CD4-positive, CD25-positive, alpha-beta regulatory T cell (primary cell): Measurements from ENCODE around the gene PEAK1. TPM values are rescaled to one million over a fixed set of nuclear protein-coding genes. Genes with fewer than 3 reads are reported as not detected.

Source experiments
- ATAC-seq, 2 donors: fragments of 150-1000 bp; cut with Tn5 transposase; one replicate each; pipeline ENCODE4 v1.10.0; 2021; ENCODE audit warnings: low read depth in 2 of 2, moderate number of reproducible peaks in 2 of 2, moderate library complexity in 1 of 2
- DNase-seq, 3 donors: peaks; one replicate each; pipeline versions ENCODE4 v3.0.0 to v3.0.0-alpha.2; 2012 to 2022; ENCODE audit warnings: mixed read lengths in 1 of 3
- H3K27ac ChIP-seq: one replicate; pipeline ENCODE4 v1.7.0; 2013; ENCODE audit warnings: mild to moderate bottlenecking, low read length; ENCODE audit not compliant: insufficient read depth, poor library complexity, severe bottlenecking
- H3K27me3 ChIP-seq: one replicate; pipeline ENCODE4 v1.7.0; 2013; ENCODE audit warnings: low read length; ENCODE audit not compliant: control insufficient read depth, insufficient read depth
- H3K36me3 ChIP-seq: one replicate; pipeline ENCODE4 v1.7.0; 2013; ENCODE audit warnings: mild to moderate bottlenecking, low read length, moderate library complexity; ENCODE audit not compliant: control insufficient read depth, insufficient read depth
- H3K4me1 ChIP-seq: 2 replicates; pipeline ENCODE4 v1.7.0; 2013; ENCODE audit warnings: mild to moderate bottlenecking, low read length; ENCODE audit not compliant: insufficient read depth, control insufficient read depth, poor library complexity, severe bottlenecking
- H3K4me3 ChIP-seq: one replicate; pipeline ENCODE4 v1.7.0; 2013; ENCODE audit warnings: low read depth, mild to moderate bottlenecking, low read length, moderate library complexity
- H3K9me3 ChIP-seq, 2 experiments: 1 replicate in 1 of 2; 2 replicates in 1 of 2; pipeline ENCODE4 v1.7.0; 2013; ENCODE audit warnings: low read length in 2 of 2, mild to moderate bottlenecking in 1 of 2, moderate library complexity in 1 of 2; ENCODE audit not compliant: control insufficient read depth in 2 of 2
- H3K27ac Mint-ChIP-seq, 3 donors: one replicate each; pipeline ENCODE4 v1.8.0; 2020 to 2022; ENCODE audit warnings: mild to moderate bottlenecking in 3 of 3, mixed read lengths in 3 of 3, moderate library complexity in 2 of 3
- H3K27me3 Mint-ChIP-seq: one replicate; pipeline ENCODE4 v1.8.0; 2022; ENCODE audit warnings: mild to moderate bottlenecking, mixed read lengths
- H3K36me3 Mint-ChIP-seq: one replicate; pipeline ENCODE4 v1.8.0; 2020; ENCODE audit warnings: mixed read lengths
- H3K4me1 Mint-ChIP-seq, 4 donors: one replicate each; pipeline ENCODE4 v1.8.0; 2020 to 2022; ENCODE audit warnings: mixed read lengths in 4 of 4, mild to moderate bottlenecking in 1 of 4
- H3K4me3 Mint-ChIP-seq, 4 donors: one replicate each; pipeline ENCODE4 v1.8.0; 2020 to 2022; ENCODE audit warnings: mild to moderate bottlenecking in 4 of 4, mixed read lengths in 4 of 4, moderate library complexity in 3 of 4
- H3K9me3 Mint-ChIP-seq, 7 donors: one replicate each; pipeline ENCODE4 v1.8.0; 2020 to 2022; ENCODE audit warnings: mixed read lengths in 7 of 7, mild to moderate bottlenecking in 3 of 7, moderate library complexity in 2 of 7
- polyA plus RNA-seq, 4 donors: library from polyadenylated mRNA; unstranded; fragments of 300-500 nt; fragmentation: Illumina TruSeq; gene quantifications; one replicate each; pipeline ENCODE4 v1.2.3, GENCODE V29; 2021
- total RNA-seq: library from RNA; stranded (reverse); gene quantifications from one replicate; pipeline ENCODE4 v1.2.3, GENCODE V29; 2022

Gene PEAK1
- total and polyA plus RNA-seq, 5 donors from 2014 or later: 0.15 to 9.6 (median 1.1) TPM

GRCh38 chr15:77058468-77058867 is 361.4 kb downstream of the PEAK1 start:
- Mint-ChIP-seq H3K27me3 (no peaks in the 10 kb centered on the region), H3K9me3 (no peaks in the 10 kb centered on the region), H3K27ac (peak overlapping the region in 1 of 3 donors; percentile 27)

GRCh38 chr15:77057685-77058084 is 362.2 kb downstream of the PEAK1 start:
- Mint-ChIP-seq H3K9me3 (no peaks in the 10 kb centered on the region), H3K4me3 (no peak overlapping the region), H3K27ac (peak overlapping the region in 1 of 3 donors; percentile 36), H3K27me3 (no peaks in the 10 kb centered on the region), H3K36me3 (no peaks in the 10 kb centered on the region), H3K4me1 (peaks cover 7 to 27% (median 10%) of the 10 kb centered on the region in 4 donors)
- no peaks in the 10 kb centered on the region for H3K36me3 ChIP-seq
- no peaks in the 10 kb centered on the region for H3K27me3 ChIP-seq
- DNase-seq: no peak
- H3K4me3 ChIP-seq: no peak overlapping the region
- no peaks in the 10 kb centered on the region for H3K4me1 ChIP-seq
- no peak overlapping the region for H3K27ac ChIP-seq
- H3K9me3 ChIP-seq: no peaks in the 10 kb centered on the region
- ATAC-seq: no peak

More at GRCh38 chr15:77058468-77058867, 361.4 kb downstream of the PEAK1 start:
- Mint-ChIP-seq H3K4me1 (peaks cover 7 to 27% (median 10%) of the 10 kb centered on the region in 4 donors), H3K4me3 (no peak overlapping the region), H3K36me3 (no peaks in the 10 kb centered on the region)
- no peaks in the 10 kb centered on the region for H3K4me1 ChIP-seq
- ATAC-seq (no peak), DNase-seq (no peak)
- no peaks in the 10 kb centered on the region for H3K36me3 ChIP-seq
- H3K27me3 ChIP-seq: no peaks in the 10 kb centered on the region
- no peaks in the 10 kb centered on the region for H3K9me3 ChIP-seq
- no peak overlapping the region for H3K27ac ChIP-seq
- no peak overlapping the region for H3K4me3 ChIP-seq

GRCh38 chr15:77057072-77057471 is 362.8 kb downstream of the PEAK1 start:
- Mint-ChIP-seq H3K4me3 (no peak overlapping the region), H3K27ac (no peak overlapping the region), H3K9me3 (no peaks in the 10 kb centered on the region), H3K4me1 (peaks cover 7 to 23% (median 10%) of the 10 kb centered on the region in 4 donors), H3K27me3 (no peaks in the 10 kb centered on the region), H3K36me3 (peaks cover 4% of the 10 kb centered on the region)
- H3K36me3 ChIP-seq: no peaks in the 10 kb centered on the region
- H3K4me1 ChIP-seq: no peaks in the 10 kb centered on the region
- H3K27ac ChIP-seq: no peak overlapping the region
- no peak overlapping the region for H3K4me3 ChIP-seq
- H3K9me3 ChIP-seq: no peaks in the 10 kb centered on the region
- H3K27me3 ChIP-seq: no peaks in the 10 kb centered on the region
- DNase-seq (no peak), ATAC-seq (no peak)

- no peak overlapping the region for H3K4me3 Mint-ChIP-seq
- Histone ChIP-seq H3K27me3 (no peaks in the 10 kb centered on the region), H3K9me3 (no peaks in the 10 kb centered on the region), H3K4me1 (no peaks in the 10 kb centered on the region), H3K4me3 (no peak overlapping the region), H3K36me3 (no peaks in the 10 kb centered on the region), H3K27ac (no peak overlapping the region)
- no peaks in the 10 kb centered on the region for H3K9me3 Mint-ChIP-seq
- no peaks in the 10 kb centered on the region for H3K27me3 Mint-ChIP-seq
- no peak overlapping the region for H3K27ac Mint-ChIP-seq
- peaks cover 5% of the 10 kb centered on the region for H3K36me3 Mint-ChIP-seq
- peaks cover 0 to 11% (median 8%) of the 10 kb centered on the region in 4 donors for H3K4me1 Mint-ChIP-seq
- no peak for ATAC-seq
- no peak for DNase-seq
Observed at GRCh38 chr15:77053709-77054108, 366.2 kb downstream of the PEAK1 start.

GRCh38 chr15:77052556-77052955 is 367.3 kb downstream of the PEAK1 start:
- no peaks in the 10 kb centered on the region for H3K9me3 Mint-ChIP-seq
- no peak overlapping the region for H3K27ac Mint-ChIP-seq
- H3K27me3 Mint-ChIP-seq: no peaks in the 10 kb centered on the region
- H3K4me1 ChIP-seq: no peaks in the 10 kb centered on the region
- H3K4me3 Mint-ChIP-seq: no peak overlapping the region
- H3K27ac ChIP-seq: no peak overlapping the region
- no peaks in the 10 kb centered on the region for H3K9me3 ChIP-seq
- H3K36me3 Mint-ChIP-seq: peaks cover 10% of the 10 kb centered on the region
- ATAC-seq: no peak
- peaks cover 0 to 6% (median 2%) of the 10 kb centered on the region in 4 donors for H3K4me1 Mint-ChIP-seq
- no peak overlapping the region for H3K4me3 ChIP-seq
- H3K36me3 ChIP-seq: no peaks in the 10 kb centered on the region
- H3K27me3 ChIP-seq: no peaks in the 10 kb centered on the region
- no peak for DNase-seq

Other genes starting within 250 kb of the PEAK1 start
- gene HMG20A, start 784 bp upstream of the PEAK1 start, total RNA-seq: 25.0 TPM
- gene HMG20A, start 784 bp upstream of the PEAK1 start, polyA plus RNA-seq: 10 to 100 TPM; 24.4 to 32.3 (median 28.8) TPM
- not detected for gene LINGO1, start 212.8 kb upstream of the PEAK1 start, total RNA-seq
- not detected for gene LINGO1, start 212.8 kb upstream of the PEAK1 start, polyA plus RNA-seq